ENCODE measurements around the gene LAMC1.
"Not testable (repeated sequence)": the region's sequence is repeated elsewhere in the genome, so short reads cannot be mapped to it uniquely, and the experiment has no call there.

The LAMC1 gene

DNA sequence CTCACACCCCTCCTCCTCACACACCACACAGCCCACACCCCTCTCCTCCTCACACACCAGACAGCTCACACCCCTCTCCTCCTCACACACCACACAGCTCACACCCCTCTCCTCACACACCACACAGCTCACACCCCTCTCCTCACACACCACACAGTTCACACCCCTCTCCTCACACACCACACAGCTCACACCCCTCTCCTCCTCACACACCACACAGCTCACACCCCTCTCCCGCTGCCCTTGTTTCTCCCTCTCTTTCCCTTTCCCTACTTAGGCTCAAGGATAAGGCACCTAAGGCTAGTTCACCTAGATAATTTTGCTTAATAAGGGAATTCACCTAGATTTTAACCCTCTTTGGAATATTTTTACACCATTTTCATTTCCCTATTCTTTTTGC is 126.8 kb downstream of the LAMC1 start:
- DNase-seq (ENCODE audit: low read depth), result not testable (repeated sequence)

GRCh38 chr1:183150445-183150844 is 127.2 kb downstream of the LAMC1 start:
- DNase-seq (ENCODE audit: low read depth), result no peak

- DNase-seq (ENCODE audit: low read depth), result no peak
These were observed 129.0 kb downstream of the LAMC1 start for GRCh38 chr1:183152180-183152579.

DNA sequence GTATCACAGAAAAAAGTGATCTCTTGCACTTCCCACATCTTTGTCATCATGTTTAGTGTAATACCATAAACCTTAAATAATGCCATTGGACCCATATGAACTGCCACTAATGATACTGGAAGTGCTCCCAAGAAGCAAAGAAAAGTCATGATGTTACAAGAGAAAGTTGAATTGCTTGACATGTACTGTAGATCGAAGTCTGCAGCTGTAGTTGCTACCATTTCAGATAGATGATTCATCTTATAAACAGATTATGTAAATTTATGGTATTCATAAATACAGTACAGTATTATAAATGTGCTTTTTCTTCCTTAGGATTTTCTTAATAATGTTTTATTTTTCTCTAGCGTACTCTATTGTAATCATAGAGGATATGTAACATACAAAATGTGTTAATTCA is 132.7 kb downstream of the LAMC1 start:
- DNase-seq (ENCODE audit: low read depth), result no peak

GRCh38 chr1:183159960-183160359 is 136.7 kb downstream of the LAMC1 start:
- DNase-seq (ENCODE audit: low read depth), result no peak

- no peak for DNase-seq (ENCODE audit: low read depth)
These were observed 138.2 kb downstream of the LAMC1 start for GRCh38 chr1:183161391-183161790.

DNA sequence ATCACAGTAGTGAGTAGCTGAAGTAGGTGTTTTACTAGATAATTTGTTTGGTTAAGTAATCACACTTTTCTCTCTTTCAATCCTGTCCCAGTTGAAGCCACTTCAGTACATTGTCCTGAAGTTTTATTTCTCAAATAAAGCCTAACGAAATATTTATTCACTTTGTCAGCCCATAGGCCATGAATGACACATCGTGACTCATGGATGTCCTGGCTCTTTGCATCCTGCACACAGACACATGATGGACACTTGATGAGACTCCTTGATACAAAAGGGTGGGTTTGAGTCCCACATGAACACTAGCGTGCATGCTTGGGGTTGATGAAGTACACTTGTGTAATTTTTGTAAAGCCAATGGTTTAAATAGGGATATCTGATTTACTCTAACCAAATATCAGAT is 140.1 kb downstream of the LAMC1 start:
- no peak for DNase-seq (ENCODE audit: low read depth)

DNA sequence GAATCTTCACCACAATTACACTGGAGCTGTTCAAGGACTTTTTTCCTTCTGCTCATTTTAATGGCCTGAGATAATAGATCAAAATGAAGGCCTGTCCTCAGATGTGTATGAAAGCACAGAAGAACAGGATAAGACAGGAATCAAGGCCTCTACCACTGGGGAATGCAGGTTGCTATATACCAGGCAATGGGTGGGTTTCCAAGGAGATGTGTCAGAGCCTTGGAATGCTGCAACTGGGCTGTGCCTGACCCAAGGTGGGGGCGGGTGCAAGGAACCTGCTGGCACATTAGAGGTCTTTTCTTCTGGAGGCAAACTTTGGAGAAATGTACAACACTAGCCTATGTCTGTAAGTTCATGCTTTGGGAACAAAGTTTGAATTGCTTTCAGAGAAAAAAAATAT is 141.1 kb downstream of the LAMC1 start:
- no peak for DNase-seq (ENCODE audit: low read depth)

DNA sequence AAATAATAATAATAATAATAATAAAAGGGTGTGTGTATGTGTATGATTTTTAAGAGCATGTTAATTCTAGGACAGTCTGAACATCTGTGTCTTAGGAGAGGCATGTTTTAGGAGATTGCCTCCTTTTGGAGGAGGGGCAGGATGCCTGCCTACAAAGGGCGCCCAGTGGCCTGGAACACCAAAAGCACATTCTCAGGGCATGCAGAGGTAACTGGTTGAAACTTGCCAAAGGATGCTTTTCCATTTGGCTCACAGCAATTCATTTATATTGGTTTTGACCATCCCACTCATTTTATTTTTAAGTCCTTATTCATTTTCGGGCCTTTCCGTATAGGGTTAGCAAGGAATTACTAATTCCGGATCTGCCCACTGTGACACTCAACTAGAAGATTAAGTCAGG is 141.7 kb downstream of the LAMC1 start:
- no peak for DNase-seq (ENCODE audit: low read depth)

GRCh38 chr1:183165456-183165855 is 142.2 kb downstream of the LAMC1 start:
- DNase-seq (ENCODE audit: low read depth), result no peak

DNA sequence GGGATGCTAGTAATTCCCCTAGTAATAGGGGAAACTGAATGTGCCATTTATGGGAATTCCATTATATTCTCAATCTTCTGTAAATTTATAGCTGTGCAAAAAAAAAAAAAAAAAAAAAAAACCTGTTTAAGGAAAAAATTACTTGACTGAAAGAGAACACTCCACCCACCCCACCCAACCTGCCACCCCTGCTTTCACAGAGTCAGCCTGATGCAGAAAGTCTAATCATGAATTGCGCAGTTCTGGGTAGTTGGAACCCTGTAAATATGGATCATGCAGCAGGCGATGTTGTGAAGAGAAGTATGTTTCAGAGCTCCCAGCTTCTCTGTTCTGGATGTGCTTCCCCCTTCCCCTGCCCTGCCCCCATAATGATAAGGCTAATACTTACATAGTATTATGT is 143.2 kb downstream of the LAMC1 start:
- DNase-seq (ENCODE audit: low read depth), result no peak

DNA sequence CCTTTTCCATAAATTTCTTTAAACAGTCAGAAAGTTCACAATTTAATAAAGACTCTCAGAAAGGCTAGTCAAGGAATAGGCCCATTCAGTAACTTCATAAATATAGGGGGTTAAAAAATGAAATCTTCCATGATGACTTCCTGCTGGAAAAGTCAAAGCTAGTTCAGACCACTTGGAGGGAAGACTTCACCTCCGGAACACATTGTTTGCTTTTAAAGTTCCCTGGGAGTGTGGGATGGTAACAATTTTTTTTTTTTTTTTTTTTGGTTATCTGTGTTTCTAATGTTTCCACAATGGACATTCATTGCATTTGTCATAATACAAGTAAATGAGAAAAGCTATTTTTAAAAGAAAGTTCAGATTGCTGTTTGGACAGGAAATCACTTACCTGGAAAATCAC is 144.5 kb downstream of the LAMC1 start:
- DNase-seq (ENCODE audit: low read depth), result no peak

- no peak for DNase-seq (ENCODE audit: low read depth)
These were observed 145.1 kb downstream of the LAMC1 start for GRCh38 chr1:183168308-183168707.

GRCh38 chr1:183173828-183174227 is 150.6 kb downstream of the LAMC1 start:
- no peak for DNase-seq (ENCODE audit: low read depth)

DNA sequence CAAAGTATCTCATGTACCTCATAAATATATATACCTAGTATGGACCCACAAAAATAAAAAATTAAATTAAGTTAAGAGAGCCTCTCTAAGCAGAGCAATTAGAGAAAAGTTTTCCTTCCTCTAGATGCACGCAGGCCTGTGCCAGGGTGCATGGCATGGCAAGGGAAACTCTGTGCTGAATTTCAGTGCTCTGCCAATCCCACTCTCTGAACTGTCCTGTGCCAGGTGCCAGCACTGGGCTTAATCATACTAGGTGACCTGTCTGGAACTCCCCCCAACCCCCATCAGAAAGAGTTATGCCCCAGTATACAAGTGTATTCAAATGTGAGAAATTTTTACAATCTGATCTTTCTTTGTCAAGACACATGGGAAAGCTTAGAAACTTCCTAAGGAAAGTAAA is 152.4 kb downstream of the LAMC1 start:
- no peak for DNase-seq (ENCODE audit: low read depth)

- no peak for DNase-seq (ENCODE audit: low read depth)
These were observed 155.3 kb downstream of the LAMC1 start for GRCh38 chr1:183178545-183178944.

DNA sequence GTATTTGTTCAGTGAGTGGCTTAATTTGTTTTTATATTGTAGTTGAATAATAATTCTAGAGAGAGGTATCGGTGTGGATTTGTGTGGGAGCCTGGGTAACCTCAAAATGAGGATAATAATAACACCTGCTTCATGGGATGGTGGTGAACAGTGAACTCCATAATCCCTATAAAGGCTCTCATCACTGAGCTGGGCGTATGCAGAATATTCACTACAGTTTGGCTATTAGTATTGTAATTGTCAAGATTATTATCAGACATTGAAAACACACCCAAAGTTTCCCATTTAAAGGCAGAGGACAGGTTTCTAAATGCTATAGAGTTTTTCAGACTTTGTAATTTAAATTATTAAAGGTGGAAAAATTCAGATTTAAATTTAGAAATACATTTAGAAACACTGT is 155.8 kb downstream of the LAMC1 start:
- no peak for DNase-seq (ENCODE audit: low read depth)

DNA sequence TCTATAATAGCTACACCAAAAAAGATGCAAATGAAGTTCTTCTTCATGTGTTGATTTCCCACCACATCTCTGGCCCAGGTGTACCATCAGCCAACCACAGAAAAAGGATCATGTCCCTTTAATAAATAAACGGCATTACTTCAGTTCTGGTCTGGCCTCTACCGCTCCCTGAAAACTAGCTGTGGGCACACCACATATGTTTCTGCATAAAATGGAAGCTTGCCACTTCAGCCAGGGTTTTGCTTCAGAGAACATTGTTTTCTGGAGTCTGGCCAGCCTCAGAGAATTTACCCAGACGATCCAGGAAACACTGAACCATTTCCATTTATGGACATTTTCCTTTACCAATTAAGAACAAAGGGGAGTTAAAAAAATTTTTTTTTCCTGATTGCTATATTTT is 157.0 kb downstream of the LAMC1 start:
- no peak for DNase-seq (ENCODE audit: low read depth)

DNA sequence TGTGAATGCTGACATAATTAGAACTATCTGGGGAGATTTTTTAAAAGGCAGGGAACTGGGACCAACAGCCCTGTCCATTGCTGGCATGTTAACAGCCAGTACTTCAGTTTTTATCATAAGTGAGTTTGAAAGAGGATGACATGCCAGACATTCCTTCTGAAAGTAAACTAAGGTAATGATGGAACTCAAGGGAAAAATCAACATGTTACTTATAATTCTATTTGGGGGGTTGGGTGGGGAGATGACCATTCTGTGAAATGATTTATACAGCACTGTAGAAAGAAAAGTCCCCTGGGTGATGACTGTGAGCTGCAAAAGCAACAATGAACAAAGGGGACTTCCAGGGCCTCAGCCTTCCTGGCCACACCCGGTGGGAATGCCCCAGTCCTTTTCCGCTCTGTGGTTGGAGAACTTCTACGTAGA is 157.4 kb downstream of the LAMC1 start:
- no peak for DNase-seq (ENCODE audit: low read depth)

DNA sequence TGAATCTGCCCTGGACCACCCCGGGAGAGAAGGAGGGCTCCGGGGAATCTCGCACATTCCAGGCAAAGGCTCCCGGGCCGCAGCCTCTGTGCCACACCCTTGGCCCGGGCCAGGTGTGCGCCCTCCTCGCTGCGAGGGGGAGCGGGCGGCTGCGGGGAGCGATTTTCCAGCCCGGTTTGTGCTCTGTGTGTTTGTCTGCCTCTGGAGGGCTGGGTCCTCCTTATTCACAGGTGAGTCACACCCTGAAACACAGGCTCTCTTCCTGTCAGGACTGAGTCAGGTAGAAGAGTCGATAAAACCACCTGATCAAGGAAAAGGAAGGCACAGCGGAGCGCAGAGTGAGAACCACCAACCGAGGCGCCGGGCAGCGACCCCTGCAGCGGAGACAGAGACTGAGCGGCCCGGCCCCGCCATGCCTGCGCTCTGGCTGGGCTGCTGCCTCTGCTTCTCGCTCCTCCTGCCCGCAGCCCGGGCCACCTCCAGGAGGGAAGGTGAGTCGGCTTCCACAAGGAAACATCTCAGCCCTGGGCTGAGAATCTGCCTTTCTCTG is 162.8 kb downstream of the LAMC1 start, which contains the start of gene LAMC2:
LAMC2 (plus strand) TSS at position 324 of the 550 bp plus-strand sequence; CDS start at position 413, 89 bp downstream.
- no peak for DNase-seq (ENCODE audit: low read depth)

- no peak for DNase-seq (ENCODE audit: low read depth)
These were observed 163.6 kb downstream of the LAMC1 start for GRCh38 chr1:183186841-183187240.

GRCh38 chr1:183188240-183188639 is 165.0 kb downstream of the LAMC1 start:
- no peak for DNase-seq (ENCODE audit: low read depth)

DNA sequence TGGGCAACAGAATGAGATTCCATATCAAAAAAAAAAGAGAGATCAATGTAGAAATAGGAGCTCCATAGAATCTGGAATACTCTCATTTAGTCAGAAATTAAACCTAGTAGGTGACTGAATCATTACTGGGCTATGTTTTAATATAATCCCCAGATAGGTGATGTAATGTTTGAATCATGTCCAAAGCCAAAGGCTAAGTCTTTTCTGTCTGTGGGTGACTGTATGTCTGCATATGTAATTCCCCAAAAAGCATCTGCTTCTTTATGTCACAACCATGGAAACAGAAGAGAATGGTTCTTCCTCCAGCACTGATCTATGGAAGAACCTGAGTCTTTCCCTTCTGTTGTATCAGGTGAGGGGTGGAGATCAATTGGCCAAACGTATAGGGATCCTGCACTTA is 168.6 kb downstream of the LAMC1 start:
- DNase-seq (ENCODE audit: low read depth), result no peak

- no peak for DNase-seq (ENCODE audit: low read depth)
These were observed 170.8 kb downstream of the LAMC1 start for GRCh38 chr1:183193963-183194525.
